K562 (cell line): ENCODE results near the gene CREG2.

Experiments used
- BRCA1 ChIP-seq, 2 experiments: fragments of 450-650 bp in 1 of 2; sonication (generic) in 1 of 2; formaldehyde crosslinking in 1 of 2; IDR thresholded peaks; 2 replicates each; pipeline versions ENCODE4 v1.5.0 to v1.6.1; 2017 to 2020; ENCODE audit warnings: mild to moderate bottlenecking in 1 of 2, missing genetic modification reagents in 1 of 2
- ETS1 ChIP-seq: conservative IDR thresholded peaks from 2 replicates; pipeline ENCODE4 v1.6.1; 2011; ENCODE audit warnings: low read depth, mild to moderate bottlenecking, low read length; ENCODE audit not compliant: control insufficient read depth
- HIVEP1 ChIP-seq: fragments of 250-450 bp; sonication (Bioruptor Pico); IDR thresholded peaks from 2 replicates; pipeline ENCODE4 v1.4.0; 2020; ENCODE audit warnings: mild to moderate bottlenecking
- KAT2B ChIP-seq: IDR thresholded peaks from one replicate; pipeline ENCODE4 v1.6.1; 2012; ENCODE audit warnings: low read depth, mild to moderate bottlenecking, control low read depth, inconsistent platforms, low read length, moderate library complexity
- SIN3B ChIP-seq: fragments of 450-650 bp; IDR thresholded peaks from 2 replicates; pipeline ENCODE4 v1.6.1; 2017; ENCODE audit warnings: low read depth, mild to moderate bottlenecking, moderate library complexity
- SP2 ChIP-seq: IDR thresholded peaks from 2 replicates; pipeline ENCODE4 v1.6.1; 2011; ENCODE audit warnings: mild to moderate bottlenecking, low read depth, low read length, moderate library complexity; ENCODE audit not compliant: poor library complexity, severe bottlenecking; ENCODE audit errors: extremely low read depth

GRCh38 chr2:101305492-101306078, 81.7 kb downstream of the CREG2 start:
- no peak for TF ChIP-seq SIN3B
- TF ChIP-seq BRCA1 (IDR thresholded peaks at IDR 0.05): no peak
- TF ChIP-seq BRCA1 (CRISPR knock-in tag; IDR thresholded peaks at IDR 0.05): no peak
- TF ChIP-seq ETS1: no peak
- TF ChIP-seq SP2: no peak
- TF ChIP-seq KAT2B: no peak
- TF ChIP-seq HIVEP1 (CRISPR knock-in tag): no peak
